Measurements from ENCODE around the gene STK38L.
A peak's percentile ranks its signal among the peaks of the same experiment; 100 is the strongest.

STK38L gene

DNA sequence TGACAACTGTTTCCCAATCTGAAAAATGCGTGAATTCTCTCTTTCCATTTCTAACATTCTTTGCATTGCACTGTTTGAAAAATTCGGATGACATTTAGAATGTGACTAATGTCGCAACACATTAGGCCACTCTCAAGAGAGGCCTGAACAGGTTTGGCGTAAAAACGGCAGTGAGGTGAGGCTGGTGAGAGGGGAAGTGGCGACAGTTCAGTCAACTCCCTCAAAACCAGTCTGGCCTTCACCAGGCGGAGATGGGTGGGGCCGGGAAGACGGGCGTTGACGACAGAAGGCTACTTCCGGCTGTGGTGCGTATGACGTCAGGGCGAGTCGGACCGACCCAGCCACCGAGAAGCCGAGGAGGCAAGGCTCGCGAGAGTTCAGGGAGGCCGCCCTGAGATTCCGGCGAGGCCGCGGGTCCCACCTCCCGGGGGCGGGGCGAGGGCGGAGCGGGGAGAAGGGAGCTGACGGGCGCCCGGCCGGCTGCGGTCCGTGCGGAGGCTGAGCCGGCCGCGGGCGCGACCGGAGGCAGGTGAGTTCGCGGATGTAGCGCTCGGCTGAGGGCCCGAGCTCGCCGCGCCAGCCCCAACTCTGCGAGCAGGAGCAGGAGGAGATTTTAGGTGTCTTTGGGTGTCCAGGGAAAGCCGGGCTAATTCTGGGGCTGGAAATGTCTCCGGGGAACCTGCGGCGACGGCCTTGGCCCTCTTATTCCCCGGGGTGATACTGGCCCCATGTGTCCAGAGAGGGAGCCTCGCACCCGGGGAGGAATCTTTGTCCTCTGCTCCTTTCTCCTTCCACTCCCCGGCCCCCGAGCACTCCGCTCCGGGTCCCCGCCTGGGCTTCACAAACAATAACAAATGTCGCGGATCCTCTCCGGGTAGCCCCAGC lies at the start of gene STK38L:
Gene STK38L, plus strand, starts transcription at position 483 of the 885 bp plus-strand sequence. CDS start 53,435 bp downstream, outside the sequence.
- DNase-seq (ENCODE audit: low read depth in 1 of 2, low spot score in 1 of 2), result peak; percentile 90 to 95

DNA sequence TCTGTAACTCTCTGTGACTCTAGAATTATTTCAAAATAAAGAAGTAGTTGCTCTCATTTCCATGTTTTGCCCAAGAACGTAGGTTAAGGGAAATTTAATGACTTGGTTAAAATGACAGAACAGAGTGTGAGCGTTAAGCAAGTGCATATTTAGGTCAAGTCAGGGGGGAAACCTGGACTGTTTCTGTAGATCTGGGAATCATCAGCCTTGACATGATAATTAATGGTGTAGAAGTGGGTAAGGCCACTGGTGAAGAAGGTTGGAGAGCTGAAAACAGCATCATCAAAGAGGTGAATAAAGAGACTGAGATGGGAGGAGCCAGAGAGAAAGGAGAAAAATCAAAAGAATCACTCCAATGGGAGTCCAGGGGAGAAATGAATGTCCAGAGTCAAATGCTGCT lies 49.4 kb upstream of the STK38L start:
- no peak for DNase-seq (ENCODE audit: low read depth in 1 of 2, low spot score in 1 of 2)

GRCh38 chr12:27198036-27198435 lies 46.0 kb upstream of the STK38L start:
- no peak for DNase-seq (ENCODE audit: low read depth in 1 of 2, low spot score in 1 of 2)

DNA sequence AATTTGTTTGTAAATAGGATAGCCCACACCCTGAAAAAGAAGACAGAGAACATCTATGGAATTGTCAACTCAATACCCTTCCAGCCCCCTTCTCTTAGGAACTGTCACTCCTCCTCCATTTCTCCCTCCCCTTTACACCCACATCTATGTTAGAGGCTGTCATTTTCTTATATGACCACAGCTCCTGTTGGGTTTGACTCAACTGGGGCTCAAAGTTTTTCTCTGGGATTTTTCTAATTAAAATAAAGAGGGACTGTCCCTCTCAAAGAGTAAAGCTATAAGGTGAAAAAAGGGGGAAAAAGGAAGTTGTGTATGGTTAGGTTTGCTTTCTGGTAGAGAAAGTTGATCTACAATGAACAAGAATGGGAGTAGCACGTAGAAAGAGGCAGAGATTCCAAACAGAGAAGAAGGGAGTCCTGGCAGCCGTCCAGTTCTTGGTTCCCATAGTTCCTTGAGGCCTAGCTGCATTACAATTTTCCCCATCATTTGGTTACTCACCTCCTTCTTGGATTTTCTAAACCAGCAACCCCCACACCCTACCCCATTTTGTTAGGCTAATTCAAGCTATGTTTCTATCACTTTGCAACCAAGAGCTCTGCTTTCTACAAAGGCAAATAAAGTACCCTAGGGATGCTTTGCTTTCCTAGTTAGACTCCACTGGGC lies 44.3 kb upstream of the STK38L start:
- DNase-seq (ENCODE audit: low read depth in 1 of 2, low spot score in 1 of 2), result no peak

DNA sequence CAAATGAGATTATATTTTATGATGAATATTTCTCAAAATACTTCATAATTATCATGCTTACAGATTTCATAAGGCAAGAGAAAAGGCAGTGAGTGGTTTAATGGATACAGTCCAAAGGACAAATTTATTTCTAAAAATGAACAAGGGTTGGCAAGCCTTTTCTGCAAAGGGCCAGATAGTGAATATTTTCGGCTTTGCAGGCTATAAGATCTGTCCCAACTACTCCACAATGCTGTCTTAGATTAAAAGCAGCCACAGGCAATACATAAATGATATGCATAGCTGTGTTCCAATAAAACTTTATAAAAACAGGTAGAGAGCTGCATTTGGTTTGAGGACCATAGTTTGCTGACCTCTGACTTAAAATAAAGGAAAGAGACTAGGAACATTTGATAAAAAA lies 42.9 kb upstream of the STK38L start:
- no peak for DNase-seq (ENCODE audit: low read depth in 1 of 2, low spot score in 1 of 2)

GRCh38 chr12:27206801-27207502 lies 37.1 kb upstream of the STK38L start:
- no peak for DNase-seq (ENCODE audit: low read depth in 1 of 2, low spot score in 1 of 2)

DNA sequence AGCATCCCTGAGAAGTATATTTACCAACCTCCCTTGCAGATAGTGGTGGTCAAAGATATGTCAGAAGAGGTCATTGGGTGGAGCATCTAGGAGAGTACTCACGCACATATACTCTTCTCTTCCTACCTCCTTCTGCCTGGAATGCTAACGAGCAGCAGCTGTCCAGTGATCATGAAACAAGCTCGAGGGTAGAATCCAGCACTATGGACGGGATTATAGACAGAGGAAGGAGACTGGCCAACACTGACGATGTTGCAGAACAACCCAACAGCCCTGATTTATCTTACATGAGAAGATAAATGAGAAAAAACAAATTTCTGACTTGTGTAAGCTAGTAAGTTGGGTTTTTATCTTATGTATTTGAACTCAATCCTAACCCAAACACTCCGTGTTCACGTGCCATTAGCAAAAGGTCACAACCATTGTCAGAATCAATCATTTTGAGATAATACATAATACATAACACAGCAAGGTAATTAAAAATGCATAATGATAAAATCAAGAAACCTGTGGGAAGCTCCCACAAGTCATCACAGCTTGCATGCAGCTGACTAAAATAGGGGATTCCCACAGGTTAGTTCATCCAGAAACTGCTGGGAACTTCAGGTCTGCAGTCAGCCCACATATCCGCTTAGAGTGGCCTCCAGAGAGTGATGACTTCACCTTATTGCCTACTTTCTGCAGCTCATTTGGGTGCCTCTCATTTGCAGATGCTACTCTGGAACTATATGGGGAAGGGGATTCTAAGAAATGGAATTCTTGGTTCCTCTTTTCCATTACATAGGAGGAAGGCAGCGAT lies 36.3 kb upstream of the STK38L start:
- DNase-seq (ENCODE audit: low read depth in 1 of 2, low spot score in 1 of 2), result peak in 1 of 2 donors; percentile 30

DNA sequence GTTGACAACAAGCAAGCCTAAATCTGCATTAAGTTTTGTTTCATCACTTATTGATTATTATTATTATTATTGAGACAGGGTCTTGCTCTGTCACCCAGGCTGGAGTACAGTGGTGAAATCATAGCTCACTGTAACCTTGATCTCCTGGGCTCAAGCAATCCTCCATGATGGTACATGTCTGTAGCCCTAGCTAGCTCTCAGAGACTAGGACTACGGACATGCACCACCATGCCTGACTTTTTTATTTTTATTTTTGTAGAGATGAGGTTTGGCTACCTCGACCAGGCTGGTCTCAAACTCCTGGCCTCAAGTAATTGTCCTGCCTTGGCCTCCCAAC lies 35.7 kb upstream of the STK38L start:
- DNase-seq (ENCODE audit: low read depth in 1 of 2, low spot score in 1 of 2), result no peak

GRCh38 chr12:27209257-27209910 lies 34.7 kb upstream of the STK38L start:
- no peak for DNase-seq (ENCODE audit: low read depth in 1 of 2, low spot score in 1 of 2)

GRCh38 chr12:27210187-27210586 lies 33.9 kb upstream of the STK38L start:
- DNase-seq (ENCODE audit: low read depth in 1 of 2, low spot score in 1 of 2), result no peak

DNA sequence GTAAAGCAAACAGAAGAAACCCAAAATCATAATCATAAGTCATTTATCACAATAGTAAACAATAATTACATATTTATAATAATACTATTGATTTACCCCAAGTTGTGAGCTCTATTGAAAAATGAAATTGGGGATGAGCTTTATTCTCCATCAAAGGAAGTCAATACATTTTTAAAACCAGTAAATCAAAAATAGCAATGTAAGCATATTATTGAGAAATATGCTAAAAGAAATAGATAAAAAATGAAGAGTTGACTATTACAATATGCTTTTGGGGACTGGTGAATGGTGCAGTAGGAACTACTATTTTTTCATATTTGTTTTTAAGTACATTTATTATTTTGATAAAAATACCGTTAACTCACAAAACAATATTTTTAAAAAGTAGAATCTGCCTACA lies 31.2 kb upstream of the STK38L start:
- DNase-seq (ENCODE audit: low read depth in 1 of 2, low spot score in 1 of 2), result no peak

DNA sequence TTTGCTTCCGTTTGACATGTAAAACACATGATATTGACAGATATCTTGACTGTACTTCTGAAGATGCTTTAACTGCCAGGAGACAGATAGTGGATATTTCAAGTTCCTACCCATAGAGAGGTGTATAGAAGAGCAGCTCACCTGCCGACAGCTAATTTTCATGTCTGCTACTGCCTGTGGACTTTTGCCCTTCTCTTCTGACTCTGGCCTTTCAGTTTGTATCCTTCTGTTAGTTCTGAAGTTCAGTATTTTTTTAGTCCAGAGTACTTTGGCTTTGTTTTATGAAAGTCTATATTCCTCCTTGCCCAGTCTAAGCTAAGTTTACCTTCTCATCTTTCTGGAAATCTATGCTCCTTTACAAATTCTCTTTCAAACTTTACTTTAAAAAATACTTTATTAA lies 30.8 kb upstream of the STK38L start:
- no peak for DNase-seq (ENCODE audit: low read depth in 1 of 2, low spot score in 1 of 2)

- DNase-seq (ENCODE audit: low read depth in 1 of 2, low spot score in 1 of 2), result no peak
Measured at GRCh38 chr12:27213830-27214787, 30.0 kb upstream of the STK38L start.

DNA sequence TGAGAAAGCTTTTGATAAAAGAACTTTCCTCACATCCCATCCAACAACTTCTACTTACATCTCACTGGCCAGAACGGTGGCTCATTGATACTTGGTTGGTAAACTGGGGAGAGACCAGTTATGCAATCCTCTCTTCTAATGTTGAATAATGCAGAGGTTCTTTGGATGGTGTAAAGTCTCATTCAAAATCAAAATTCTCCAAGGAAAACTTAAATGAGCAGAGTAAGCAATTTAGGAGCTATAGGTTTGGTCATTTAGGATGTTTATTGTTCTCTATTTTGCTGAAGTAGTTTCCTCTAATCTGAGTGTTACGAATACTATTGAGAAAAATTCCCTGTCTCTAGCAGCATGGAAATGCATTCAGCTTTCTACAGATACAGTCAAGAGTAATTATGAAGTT lies 26.5 kb upstream of the STK38L start:
- no peak for DNase-seq (ENCODE audit: low read depth in 1 of 2, low spot score in 1 of 2)

DNA sequence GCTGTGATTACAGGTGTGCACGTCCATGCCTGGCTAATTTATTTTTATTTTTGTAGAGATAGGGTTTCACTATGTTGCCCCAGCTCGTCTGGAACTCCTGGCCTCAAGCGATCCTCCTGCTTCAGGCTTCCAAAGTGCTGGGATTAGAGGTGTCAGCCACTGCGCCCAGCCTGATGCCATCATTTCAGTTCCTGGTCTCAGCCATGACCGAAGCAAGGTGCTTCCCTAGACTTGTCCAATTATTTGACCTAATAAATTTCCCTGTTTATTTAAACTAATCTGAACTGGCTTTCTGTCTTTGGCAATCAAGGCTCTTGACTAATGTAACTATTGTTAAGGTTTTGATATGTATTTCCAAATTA lies 24.4 kb upstream of the STK38L start:
- no peak for DNase-seq (ENCODE audit: low read depth in 1 of 2, low spot score in 1 of 2)

DNA sequence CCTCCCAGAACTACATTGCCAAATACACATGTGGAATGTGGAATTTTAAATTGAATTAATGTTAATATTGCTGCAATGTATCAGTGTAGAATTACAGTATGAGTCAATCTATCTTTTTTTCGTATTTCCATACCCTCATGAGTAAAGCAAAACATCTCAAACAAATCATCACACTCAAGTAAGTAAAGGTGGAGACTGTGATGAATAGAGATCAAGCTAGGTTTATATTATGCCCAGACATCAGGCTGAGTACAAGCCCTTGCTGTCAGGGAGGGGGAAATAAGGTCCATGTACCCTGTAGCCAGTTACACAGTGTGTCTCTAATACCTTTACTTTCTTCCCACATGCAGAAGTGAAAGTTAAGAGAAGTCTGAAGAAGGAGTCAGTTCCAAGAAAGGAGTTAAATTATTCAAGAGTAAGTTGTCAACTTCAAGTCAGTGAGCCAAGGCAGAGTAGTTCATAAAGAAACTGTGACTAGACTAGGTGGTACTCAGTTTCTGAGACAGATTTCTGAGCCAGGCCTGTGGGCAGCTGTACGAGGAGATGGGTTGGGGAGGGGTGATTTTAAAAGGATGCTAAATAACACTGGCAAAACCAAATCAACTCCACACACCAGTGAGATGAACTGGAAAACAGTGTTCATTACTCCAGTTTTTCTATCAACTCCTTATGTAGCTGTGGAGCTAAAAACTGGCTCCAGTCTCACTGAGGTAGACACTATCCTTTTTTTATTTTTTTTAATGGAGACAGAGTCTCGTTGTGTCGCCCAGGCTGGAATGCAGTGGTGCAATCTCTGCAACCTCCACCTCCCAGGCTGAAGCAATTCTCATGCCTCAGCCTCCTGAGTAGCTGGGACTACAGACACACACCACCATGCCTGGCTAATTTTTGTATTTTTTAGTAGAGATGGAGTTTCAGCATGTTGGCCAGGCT lies 23.8 kb upstream of the STK38L start:
- DNase-seq (ENCODE audit: low read depth in 1 of 2, low spot score in 1 of 2), result no peak

- DNase-seq (ENCODE audit: low read depth in 1 of 2, low spot score in 1 of 2), result no peak
Measured at GRCh38 chr12:27220988-27221345, 23.1 kb upstream of the STK38L start.

DNA sequence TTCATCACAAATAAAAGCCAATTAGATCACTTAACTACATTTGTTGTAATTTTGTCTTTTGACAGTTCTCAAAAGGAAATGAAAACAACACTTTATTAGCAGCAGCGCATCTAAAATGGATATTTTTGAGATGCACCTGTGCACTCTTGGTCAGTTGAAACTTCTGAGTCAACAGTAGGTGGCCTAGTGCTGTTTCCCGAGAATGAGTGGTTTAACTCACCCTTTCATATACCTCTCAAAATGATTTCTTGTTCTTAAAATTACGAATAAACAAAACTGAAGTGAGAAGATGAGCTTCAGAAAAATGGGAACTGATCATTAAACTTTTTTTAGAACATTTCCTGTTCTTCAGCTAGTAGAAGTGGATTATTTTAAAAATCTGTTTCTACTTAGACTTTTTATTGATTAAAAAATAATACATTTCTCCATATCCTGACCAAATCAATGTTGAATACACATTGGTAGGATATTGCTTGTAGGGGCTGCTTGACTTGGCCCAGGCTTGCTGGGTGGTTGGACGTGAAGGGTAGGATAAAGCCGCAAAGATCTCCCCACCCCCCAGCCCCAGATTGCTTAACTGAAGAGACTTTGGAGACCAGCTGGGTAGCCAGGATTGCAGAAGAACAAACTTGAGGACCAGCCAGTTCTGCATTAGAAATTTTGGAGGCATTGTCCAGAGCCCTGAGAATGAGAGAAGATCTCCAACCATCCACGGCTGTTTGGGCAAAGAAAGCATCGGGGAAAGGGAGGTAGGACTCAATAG lies 22.3 kb upstream of the STK38L start:
- DNase-seq (ENCODE audit: low read depth in 1 of 2, low spot score in 1 of 2), result no peak

Measured in activated CD4-positive, alpha-beta T cell treated with anti-CD3 and anti-CD28 coated beads, Interleukin-2, amount 50 U/mL, for 24 hours (primary cell).